ENCODE results near the gene SLC25A47.
"Not testable (repeated sequence)": the region's sequence is repeated elsewhere in the genome, so short reads cannot be mapped to it uniquely, and the experiment has no call there.

Gene SLC25A47

GRCh38 chr14:100305324-100306100 is 17.6 kb upstream of the SLC25A47 start:
- in situ Hi-C loops (cut with MboI; ENCODE audit: low sequenced_read_pairs, unreplicated experiment) = no loop called here
- TF ChIP-seq, protein P1, sequence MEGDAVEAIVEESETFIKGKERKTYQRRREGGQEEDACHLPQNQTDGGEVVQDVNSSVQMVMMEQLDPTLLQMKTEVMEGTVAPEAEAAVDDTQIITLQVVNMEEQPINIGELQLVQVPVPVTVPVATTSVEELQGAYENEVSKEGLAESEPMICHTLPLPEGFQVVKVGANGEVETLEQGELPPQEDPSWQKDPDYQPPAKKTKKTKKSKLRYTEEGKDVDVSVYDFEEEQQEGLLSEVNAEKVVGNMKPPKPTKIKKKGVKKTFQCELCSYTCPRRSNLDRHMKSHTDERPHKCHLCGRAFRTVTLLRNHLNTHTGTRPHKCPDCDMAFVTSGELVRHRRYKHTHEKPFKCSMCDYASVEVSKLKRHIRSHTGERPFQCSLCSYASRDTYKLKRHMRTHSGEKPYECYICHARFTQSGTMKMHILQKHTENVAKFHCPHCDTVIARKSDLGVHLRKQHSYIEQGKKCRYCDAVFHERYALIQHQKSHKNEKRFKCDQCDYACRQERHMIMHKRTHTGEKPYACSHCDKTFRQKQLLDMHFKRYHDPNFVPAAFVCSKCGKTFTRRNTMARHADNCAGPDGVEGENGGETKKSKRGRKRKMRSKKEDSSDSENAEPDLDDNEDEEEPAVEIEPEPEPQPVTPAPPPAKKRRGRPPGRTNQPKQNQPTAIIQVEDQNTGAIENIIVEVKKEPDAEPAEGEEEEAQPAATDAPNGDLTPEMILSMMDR (IDR thresholded peaks at IDR 0.05; ENCODE audit: borderline replicate concordance, control extremely low read depth, extremely low read depth, insufficient read depth, missing control alignments) = no peak
- no peak for DNase-seq (ENCODE audit: low spot score)

DNA sequence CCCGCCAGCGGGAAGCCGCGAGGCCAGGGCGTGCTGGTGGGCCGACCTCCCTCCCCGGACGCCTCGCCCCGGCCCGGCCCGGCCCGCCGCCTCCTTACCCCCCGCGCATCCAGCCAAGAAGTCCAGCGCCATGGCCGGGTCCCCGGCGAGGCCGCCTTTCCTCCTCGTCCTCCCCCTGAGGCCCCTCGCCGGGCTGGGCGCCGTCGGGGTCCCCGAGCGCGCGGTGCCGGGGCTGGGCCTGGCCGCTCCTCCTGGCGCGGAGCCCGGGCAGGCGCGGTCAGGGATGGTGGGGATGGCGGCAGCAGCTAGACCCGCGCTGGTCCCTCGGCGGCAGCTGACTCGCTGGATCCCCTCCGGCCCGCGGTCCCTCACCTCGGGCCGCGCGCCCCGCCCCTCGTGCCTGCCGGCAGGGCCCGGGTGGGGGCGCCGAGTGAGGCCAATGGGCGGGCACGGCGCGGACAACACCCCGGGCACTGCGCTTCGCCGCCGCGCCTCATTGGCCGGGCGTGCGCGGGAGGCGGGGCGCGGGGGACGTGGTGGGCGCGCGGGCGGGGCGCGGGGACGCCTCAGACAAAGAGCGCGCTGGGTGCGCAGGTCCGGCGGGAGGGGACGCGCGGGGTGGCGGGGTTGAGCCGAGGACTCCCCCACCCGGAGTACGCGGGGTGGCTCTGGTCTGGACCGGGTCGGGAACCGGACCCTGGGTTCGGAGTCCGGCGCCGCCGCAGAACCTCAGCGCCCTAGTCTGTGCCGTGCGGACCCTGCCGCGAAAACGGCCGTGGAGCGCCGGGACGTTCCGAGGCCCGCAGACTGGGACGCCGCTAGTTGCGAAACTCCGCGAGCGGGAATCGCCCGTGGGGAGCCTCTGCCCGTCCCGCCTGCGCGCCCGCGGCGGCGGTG is 16.8 kb upstream of the SLC25A47 start, which contains the start of gene SLC25A29:
Gene SLC25A29 (minus strand): TSS at position 344 of the 897 bp plus-strand sequence. CDS start 212 bp downstream, at position 132.
- peak; percentile 96 for DNase-seq (ENCODE audit: low spot score)
- in situ Hi-C loops (cut with MboI; ENCODE audit: low sequenced_read_pairs, unreplicated experiment) = no loop called here
- TF ChIP-seq, protein P1 (IDR thresholded peaks at IDR 0.05; ENCODE audit: borderline replicate concordance, control extremely low read depth, extremely low read depth, insufficient read depth, missing control alignments) = no peak

DNA sequence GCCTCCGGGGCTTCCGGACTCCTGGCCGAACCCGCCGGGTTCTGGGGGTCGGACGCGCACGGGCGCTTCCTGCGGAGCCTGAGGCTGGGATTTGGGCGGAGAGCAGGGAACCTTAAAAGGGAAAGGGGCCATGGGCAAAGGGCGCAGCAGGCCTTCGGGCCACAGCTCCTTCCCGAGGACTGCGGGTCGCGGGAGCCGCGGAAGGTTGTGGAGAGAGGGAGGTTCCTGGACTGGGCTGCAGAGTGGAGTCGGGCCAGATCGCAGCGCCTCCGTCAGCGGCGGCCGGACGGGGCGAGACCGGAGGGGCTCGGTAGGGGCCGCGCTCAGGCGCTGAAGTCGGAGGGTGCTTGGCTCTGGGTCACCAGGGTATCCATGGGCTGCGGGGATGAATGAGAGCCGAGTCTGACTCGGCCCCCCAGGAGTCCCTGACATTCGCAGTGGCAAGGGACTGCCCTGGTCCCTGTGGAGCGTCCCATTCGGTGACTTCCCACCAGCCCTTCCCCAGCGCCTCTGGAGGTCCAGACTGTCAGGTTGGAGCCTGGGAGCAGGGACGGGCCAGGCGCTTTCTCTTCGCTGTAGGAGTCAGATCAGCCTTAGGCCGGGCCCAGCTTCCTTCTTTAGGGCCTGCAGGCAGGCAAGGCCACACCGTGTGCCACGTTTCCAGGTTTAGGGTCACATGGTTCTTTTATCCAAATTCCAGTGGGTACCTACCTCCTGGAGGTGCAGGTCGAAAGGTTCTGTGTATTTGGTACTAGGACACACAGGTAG is 16.0 kb upstream of the SLC25A47 start:
- TF ChIP-seq, protein P1 (IDR thresholded peaks at IDR 0.05; ENCODE audit: borderline replicate concordance, control extremely low read depth, extremely low read depth, insufficient read depth, missing control alignments) = no peak
- DNase-seq (ENCODE audit: low spot score) = no peak
- in situ Hi-C loops (cut with MboI; ENCODE audit: low sequenced_read_pairs, unreplicated experiment) = no loop called here

- TF ChIP-seq, protein P1 (IDR thresholded peaks at IDR 0.05; ENCODE audit: borderline replicate concordance, control extremely low read depth, extremely low read depth, insufficient read depth, missing control alignments) = no peak
- no peak for DNase-seq (ENCODE audit: low spot score)
- in situ Hi-C loops (cut with MboI; ENCODE audit: low sequenced_read_pairs, unreplicated experiment) = no loop called here
Observed at GRCh38 chr14:100307766-100308426, 15.2 kb upstream of the SLC25A47 start.

- in situ Hi-C loops (cut with MboI; ENCODE audit: low sequenced_read_pairs, unreplicated experiment); DNase-seq (ENCODE audit: low spot score): not testable (repeated sequence)
Observed at GRCh38 chr14:100308427-100308792, 14.7 kb upstream of the SLC25A47 start.

DNA sequence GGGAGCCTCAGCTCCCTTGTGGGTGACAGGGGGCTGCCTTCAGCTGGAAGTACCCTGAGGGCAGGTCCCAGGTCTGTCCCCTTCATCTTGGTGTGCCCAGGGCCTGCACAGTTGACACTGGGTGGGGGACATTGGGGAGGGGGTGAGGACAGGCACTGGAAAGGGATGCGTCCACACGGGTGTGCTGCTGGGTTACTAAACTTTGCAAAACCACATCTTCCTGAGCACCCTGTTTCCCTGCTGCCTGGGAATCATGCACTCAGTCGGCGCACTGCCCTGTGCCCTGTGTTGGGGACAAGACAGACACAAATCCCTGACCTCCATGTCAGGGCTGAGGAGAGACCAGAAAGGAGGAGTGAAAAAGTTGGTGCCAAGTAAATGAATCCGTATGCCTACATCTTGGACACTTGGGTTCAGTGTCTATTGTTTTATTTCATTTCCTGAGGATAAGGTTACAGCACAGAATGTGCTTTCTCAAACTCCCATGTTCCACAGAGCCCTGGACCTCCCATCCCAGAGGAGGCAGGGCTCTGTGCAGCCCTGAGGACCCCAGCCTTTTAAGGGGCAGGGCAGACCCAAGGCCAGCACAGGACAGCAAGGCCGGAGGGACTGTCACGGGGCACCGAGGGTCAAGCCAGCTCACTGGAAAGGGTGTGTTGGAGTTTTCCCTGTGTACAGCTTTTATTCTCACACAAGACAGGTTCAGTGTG is 14.0 kb upstream of the SLC25A47 start:
- DNase-seq (ENCODE audit: low spot score) = no peak
- TF ChIP-seq, protein P1 (IDR thresholded peaks at IDR 0.05; ENCODE audit: borderline replicate concordance, control extremely low read depth, extremely low read depth, insufficient read depth, missing control alignments) = no peak
- in situ Hi-C loops (cut with MboI; ENCODE audit: low sequenced_read_pairs, unreplicated experiment) = no loop called here

GRCh38 chr14:100312110-100312876 is 10.8 kb upstream of the SLC25A47 start:
- in situ Hi-C loops (cut with MboI; ENCODE audit: low sequenced_read_pairs, unreplicated experiment); DNase-seq (ENCODE audit: low spot score): not testable (repeated sequence)
